ENCODE measurements around the gene XYLT1.

DNA sequence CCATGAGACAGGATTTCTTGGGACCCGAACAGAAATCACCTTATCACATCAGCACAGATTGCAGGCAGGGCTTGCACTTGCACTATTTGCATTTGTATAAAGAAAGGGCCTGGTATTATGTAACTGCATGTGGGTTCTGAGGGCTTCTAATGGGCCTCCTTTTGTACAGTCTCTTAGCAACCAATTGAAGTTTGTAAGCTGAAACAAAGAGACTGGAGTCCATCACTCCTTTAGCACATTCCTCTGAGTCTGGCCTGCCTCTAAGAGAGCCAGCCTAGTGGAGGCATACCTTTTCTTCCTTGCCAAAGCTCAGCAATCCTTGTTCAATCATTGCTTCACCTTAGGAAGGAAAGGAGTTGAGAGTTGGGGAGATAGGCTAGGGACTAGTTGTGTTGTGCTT, 387.1 kb downstream of the XYLT1 start:
- TF ChIP-seq, protein P1, sequence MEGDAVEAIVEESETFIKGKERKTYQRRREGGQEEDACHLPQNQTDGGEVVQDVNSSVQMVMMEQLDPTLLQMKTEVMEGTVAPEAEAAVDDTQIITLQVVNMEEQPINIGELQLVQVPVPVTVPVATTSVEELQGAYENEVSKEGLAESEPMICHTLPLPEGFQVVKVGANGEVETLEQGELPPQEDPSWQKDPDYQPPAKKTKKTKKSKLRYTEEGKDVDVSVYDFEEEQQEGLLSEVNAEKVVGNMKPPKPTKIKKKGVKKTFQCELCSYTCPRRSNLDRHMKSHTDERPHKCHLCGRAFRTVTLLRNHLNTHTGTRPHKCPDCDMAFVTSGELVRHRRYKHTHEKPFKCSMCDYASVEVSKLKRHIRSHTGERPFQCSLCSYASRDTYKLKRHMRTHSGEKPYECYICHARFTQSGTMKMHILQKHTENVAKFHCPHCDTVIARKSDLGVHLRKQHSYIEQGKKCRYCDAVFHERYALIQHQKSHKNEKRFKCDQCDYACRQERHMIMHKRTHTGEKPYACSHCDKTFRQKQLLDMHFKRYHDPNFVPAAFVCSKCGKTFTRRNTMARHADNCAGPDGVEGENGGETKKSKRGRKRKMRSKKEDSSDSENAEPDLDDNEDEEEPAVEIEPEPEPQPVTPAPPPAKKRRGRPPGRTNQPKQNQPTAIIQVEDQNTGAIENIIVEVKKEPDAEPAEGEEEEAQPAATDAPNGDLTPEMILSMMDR (conservative IDR thresholded peaks at IDR 0.05; ENCODE audit: low read depth, low read length), result no peak
- no peak for TF ChIP-seq EZH2 (IDR thresholded peaks at IDR 0.05; ENCODE audit: low read length, unreplicated experiment)
